DND-41 (cell line): ENCODE results near the gene XRCC5.
A peak's percentile ranks its signal among the peaks of the same experiment; 100 is the strongest.

Experiments
- ATAC-seq: fragments of 200-7000 bp; cut with Tn5 transposase; 3 replicates; pipeline ENCODE4 v1.9.1; 2021; ENCODE audit warnings: low read depth; ENCODE audit not compliant: insufficient read depth
- DNase-seq: peaks from one replicate; pipeline ENCODE4 v3.0.0-alpha.2; 2020
- H2AFZ ChIP-seq: 2 replicates; pipeline ENCODE4 v1.6.0; 2012; ENCODE audit warnings: low read depth, low read length
- H3K27ac ChIP-seq: 2 replicates; pipeline ENCODE4 v1.5.1; 2012; ENCODE audit warnings: low read length, inconsistent platforms
- H3K27me3 ChIP-seq: fragments of 200-600 bp; sonication (generic); 2 replicates; pipeline ENCODE4 v1.6.0; 2012; ENCODE audit warnings: low read length, mild to moderate bottlenecking, inconsistent platforms; ENCODE audit not compliant: insufficient read depth, poor library complexity
- H3K36me3 ChIP-seq: 2 replicates; pipeline ENCODE4 v1.5.1; 2012; ENCODE audit warnings: low read length, inconsistent platforms; ENCODE audit not compliant: insufficient read depth
- H3K4me1 ChIP-seq: 2 replicates; pipeline ENCODE4 v1.5.1; 2012; ENCODE audit warnings: mild to moderate bottlenecking, low read length; ENCODE audit not compliant: insufficient read depth
- H3K4me2 ChIP-seq: 2 replicates; pipeline ENCODE4 v1.6.0; 2012; ENCODE audit warnings: mild to moderate bottlenecking, moderate library complexity, low read length, inconsistent platforms; ENCODE audit not compliant: insufficient read depth
- H3K4me3 ChIP-seq, 2 experiments: fragments of 200-600 bp in 1 of 2; shearing (Covaris generic) in 1 of 2; 2 replicates each; pipeline ENCODE4 v1.5.1; 2012 to 2016; ENCODE audit warnings: inconsistent platforms in 2 of 2, low read length in 2 of 2, mild to moderate bottlenecking in 2 of 2, low read depth in 1 of 2, moderate library complexity in 1 of 2
- H3K79me2 ChIP-seq: 2 replicates; pipeline ENCODE4 v1.6.0; 2012; ENCODE audit warnings: low read length, inconsistent platforms; ENCODE audit not compliant: insufficient read depth
- H3K9ac ChIP-seq: 2 replicates; pipeline ENCODE4 v1.6.0; 2012; ENCODE audit warnings: low read depth, mild to moderate bottlenecking, inconsistent platforms, low read length, moderate library complexity
- H3K9me3 ChIP-seq: 2 replicates; pipeline ENCODE4 v1.5.1; 2012; ENCODE audit warnings: low read length, moderate library complexity, mild to moderate bottlenecking, inconsistent platforms; ENCODE audit not compliant: insufficient read depth, severe bottlenecking
- H4K20me1 ChIP-seq: 2 replicates; pipeline ENCODE4 v1.6.0; 2012; ENCODE audit warnings: low read length; ENCODE audit not compliant: insufficient read depth
- EZH2 ChIP-seq: IDR thresholded peaks from 3 replicates; pipeline ENCODE4 v1.6.1; 2012; ENCODE audit warnings: borderline replicate concordance, low read depth, mild to moderate bottlenecking, moderate library complexity, low read length, inconsistent platforms; ENCODE audit not compliant: severe bottlenecking
- TF ChIP-seq, protein P1 (sequence below): IDR thresholded peaks from 2 replicates; pipeline ENCODE4 v1.5.1; 2012; ENCODE audit warnings: borderline replicate concordance, low read length, moderate library complexity, mild to moderate bottlenecking; ENCODE audit not compliant: poor library complexity, severe bottlenecking; ENCODE audit errors: extremely low read depth

Gene XRCC5

GRCh38 chr2:216211614-216212145, 102.5 kb downstream of the XRCC5 start:
- no peak overlapping the region for H3K27ac ChIP-seq
- TF ChIP-seq EZH2 = no peak
- TF ChIP-seq, protein P1, sequence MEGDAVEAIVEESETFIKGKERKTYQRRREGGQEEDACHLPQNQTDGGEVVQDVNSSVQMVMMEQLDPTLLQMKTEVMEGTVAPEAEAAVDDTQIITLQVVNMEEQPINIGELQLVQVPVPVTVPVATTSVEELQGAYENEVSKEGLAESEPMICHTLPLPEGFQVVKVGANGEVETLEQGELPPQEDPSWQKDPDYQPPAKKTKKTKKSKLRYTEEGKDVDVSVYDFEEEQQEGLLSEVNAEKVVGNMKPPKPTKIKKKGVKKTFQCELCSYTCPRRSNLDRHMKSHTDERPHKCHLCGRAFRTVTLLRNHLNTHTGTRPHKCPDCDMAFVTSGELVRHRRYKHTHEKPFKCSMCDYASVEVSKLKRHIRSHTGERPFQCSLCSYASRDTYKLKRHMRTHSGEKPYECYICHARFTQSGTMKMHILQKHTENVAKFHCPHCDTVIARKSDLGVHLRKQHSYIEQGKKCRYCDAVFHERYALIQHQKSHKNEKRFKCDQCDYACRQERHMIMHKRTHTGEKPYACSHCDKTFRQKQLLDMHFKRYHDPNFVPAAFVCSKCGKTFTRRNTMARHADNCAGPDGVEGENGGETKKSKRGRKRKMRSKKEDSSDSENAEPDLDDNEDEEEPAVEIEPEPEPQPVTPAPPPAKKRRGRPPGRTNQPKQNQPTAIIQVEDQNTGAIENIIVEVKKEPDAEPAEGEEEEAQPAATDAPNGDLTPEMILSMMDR = no peak
- H3K4me2 ChIP-seq = no peak overlapping the region
- H3K4me3 ChIP-seq = no peak overlapping the region
- no peaks in the 10 kb centered on the region for H3K9me3 ChIP-seq
- H3K79me2 ChIP-seq = no peaks in the 10 kb centered on the region
- H3K9ac ChIP-seq = no peak overlapping the region
- peaks cover 23% of the 10 kb centered on the region for H3K36me3 ChIP-seq
- H3K4me1 ChIP-seq = no peaks in the 10 kb centered on the region
- no peak for DNase-seq
- ATAC-seq = no peak
- no peaks in the 10 kb centered on the region for H4K20me1 ChIP-seq
- no peak overlapping the region for H2AFZ ChIP-seq
- no peaks in the 10 kb centered on the region for H3K27me3 ChIP-seq

DNA sequence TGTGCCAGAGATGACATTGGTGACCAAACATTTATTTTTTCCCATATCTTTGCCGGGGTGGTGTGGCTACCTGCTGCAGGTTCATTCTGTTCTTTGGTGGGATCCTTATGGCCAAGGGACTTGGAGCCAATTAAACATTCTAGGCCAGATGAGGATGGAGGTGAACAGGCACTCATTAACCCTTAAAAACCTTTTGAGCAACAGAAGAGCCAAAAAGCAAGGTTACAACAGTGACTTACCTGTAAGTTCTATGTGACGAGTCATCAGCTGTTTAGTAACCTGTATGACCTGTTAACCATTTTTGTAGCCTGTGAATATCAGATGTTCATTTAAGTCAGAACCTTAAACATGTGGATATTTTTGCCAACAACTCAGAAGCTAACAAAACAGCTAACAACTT, 105.6 kb downstream of the XRCC5 start:
- Histone ChIP-seq H3K4me2 (no peak overlapping the region), H3K27me3 (no peaks in the 10 kb centered on the region), H3K9me3 (no peaks in the 10 kb centered on the region), H3K36me3 (no peaks in the 10 kb centered on the region), H2AFZ (no peak overlapping the region), H3K4me1 (peaks cover 13% of the 10 kb centered on the region), H3K9ac (no peak overlapping the region), H4K20me1 (no peaks in the 10 kb centered on the region), H3K4me3 (no peak overlapping the region), H3K79me2 (no peaks in the 10 kb centered on the region), H3K27ac (no peak overlapping the region)
- ATAC-seq = no peak
- TF ChIP-seq, protein P1 = no peak
- TF ChIP-seq EZH2 = no peak
- no peak for DNase-seq

DNA sequence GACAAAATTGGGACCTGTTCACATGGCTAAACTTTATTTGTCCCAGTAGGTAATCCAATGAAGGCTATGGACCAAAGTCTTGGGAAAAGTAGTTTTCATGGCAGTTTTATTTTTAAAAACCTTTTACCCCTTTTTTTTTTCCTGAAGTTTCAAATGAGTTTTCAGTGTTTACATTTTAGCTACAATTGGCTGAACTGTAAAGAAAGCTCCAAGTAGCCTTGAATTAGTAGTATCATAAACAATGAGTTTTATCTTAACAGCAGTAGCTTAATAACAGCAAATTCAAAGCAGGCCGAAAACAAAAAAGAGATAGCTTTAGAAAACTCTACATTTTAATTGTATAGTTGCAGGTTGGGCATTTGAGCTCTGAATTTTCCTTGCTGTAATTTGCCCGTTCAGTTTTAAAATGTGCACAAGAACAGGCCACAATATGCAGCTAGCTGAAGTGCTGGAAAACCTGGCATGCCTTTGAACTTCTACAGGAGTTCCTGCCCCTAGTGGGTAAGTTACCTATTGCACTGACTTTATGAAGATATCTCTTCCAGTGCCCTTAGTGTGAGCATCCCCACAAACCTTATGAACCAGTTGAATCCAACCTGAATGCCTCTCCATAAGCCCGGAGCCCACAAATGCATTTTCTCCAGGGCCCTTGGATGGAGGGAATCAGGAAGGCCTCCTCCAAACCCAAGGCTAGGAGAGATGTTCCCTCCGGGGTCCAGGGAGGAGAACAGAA, 106.7 kb downstream of the XRCC5 start:
- Histone ChIP-seq H3K4me1 (peaks cover 13% of the 10 kb centered on the region), H3K36me3 (no peaks in the 10 kb centered on the region), H3K4me2 (no peak overlapping the region), H3K4me3 (no peak overlapping the region), H3K27me3 (no peaks in the 10 kb centered on the region), H3K79me2 (no peaks in the 10 kb centered on the region), H3K9ac (no peak overlapping the region), H3K27ac (no peak overlapping the region), H4K20me1 (no peaks in the 10 kb centered on the region), H2AFZ (no peak overlapping the region), H3K9me3 (no peaks in the 10 kb centered on the region)
- ATAC-seq = peak; percentile 69
- no peak for DNase-seq
- TF ChIP-seq, protein P1 = peak; percentile 59
- TF ChIP-seq EZH2 = no peak
